ENCODE results near the gene TBC1D3B. TPM values are rescaled to one million over a fixed set of nuclear protein-coding genes. Genes with fewer than 3 reads are reported as not detected.
"Not testable (repeated sequence)": the region's sequence is repeated elsewhere in the genome, so short reads cannot be mapped to it uniquely, and the experiment has no call there.

The TBC1D3B gene
- total RNA-seq: not detected

DNA sequence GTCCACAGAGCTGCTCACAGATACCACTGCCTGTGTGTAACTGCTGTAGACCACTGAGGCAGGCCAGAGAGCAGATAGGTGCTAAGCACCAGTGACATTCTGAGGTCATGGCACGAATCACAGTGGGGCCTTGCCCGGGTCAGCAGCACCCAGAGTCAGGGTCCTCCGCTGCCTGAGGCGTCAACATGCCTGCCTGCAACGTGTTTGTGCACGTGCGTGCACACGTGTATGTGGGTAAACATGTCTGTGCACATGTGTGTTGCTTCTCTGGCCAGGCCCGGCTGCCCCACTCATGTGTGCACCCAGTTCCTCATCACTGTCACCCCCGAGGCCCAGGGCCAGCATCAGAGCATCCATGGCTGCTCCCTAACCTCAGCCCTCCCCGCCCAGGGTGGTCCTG, at the start of gene TBC1D3B:
TBC1D3B (minus strand) TSS at position 101 of the 400 bp plus-strand sequence. CDS start 1,586 bp downstream, outside the sequence.
- ATAC-seq; H3K36me3 ChIP-seq (replicated peaks in 1 of 2; ENCODE audit: insufficient read depth in 1 of 2, low read depth in 2 of 2); H3K4me1 ChIP-seq; H3K9me3 ChIP-seq; intact Hi-C loops (cut with DNase I); H3K4me3 ChIP-seq; H3K27me3 ChIP-seq; H3K27ac ChIP-seq; DNase-seq: not testable (repeated sequence)
- WGBS, 2 donors: 80% methylated on average over 1 of the region's 11 CpGs; no CpG with 5 or more reads in 1 of the 2 donors

DNA sequence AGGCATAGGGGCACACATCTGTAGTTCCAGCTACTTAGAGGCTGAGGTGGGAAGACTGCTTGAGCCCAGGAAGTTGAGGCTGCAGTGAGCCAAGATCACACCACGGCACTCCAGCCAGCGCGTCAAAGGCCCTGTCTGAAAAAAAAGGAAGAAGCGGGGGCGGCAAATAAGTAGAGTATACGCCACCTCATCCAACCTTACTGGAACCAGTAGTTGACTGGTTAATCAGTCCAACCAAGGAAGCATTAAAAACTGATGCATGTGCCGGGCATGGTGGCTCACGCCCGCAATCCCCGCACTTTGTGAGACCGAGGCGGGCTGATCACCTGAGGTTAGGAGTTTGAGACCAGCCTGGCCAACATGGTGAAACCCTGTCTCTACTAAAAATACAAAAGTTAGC, 46.5 kb upstream of the TBC1D3B start:
- H3K27ac ChIP-seq; H3K36me3 ChIP-seq (replicated peaks in 1 of 2; ENCODE audit: insufficient read depth in 1 of 2, low read depth in 2 of 2); DNase-seq; ATAC-seq; H3K9me3 ChIP-seq; H3K27me3 ChIP-seq; intact Hi-C loops (cut with DNase I); H3K4me1 ChIP-seq; H3K4me3 ChIP-seq: not testable (repeated sequence)
- 85 to 94% methylated on average over 12 of the region's 12 CpGs for WGBS, 2 donors

DNA sequence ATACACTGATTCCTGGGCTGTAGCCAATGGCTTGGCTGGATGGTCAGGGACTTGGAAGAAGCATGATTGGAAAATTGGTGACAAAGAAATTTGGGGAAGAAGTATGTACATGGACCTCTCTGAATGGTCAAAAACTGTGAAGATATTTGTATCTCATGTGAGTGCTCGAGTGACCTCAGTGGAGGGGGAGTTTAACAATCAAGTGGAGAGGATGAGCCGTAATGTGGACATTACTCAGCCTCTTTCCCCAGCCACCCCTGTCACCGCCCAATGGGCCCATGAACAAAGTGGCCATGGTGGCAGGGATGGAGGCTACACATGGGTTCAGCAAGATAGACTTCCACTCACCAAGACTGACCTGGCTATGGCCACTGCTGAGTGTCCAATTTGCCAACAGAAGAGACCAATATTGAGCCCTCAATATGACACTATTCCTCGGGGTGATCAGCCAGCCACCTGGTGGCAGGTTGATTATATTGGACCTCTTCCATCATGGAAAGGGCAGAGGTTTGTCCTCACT, 45.2 kb upstream of the TBC1D3B start:
- H3K4me1 ChIP-seq; H3K36me3 ChIP-seq (replicated peaks in 1 of 2; ENCODE audit: insufficient read depth in 1 of 2, low read depth in 2 of 2); H3K4me3 ChIP-seq; ATAC-seq; H3K9me3 ChIP-seq; H3K27me3 ChIP-seq; intact Hi-C loops (cut with DNase I); DNase-seq; H3K27ac ChIP-seq: not testable (repeated sequence)
- WGBS, 2 donors: 63 to 76% methylated on average over 4 of the region's 4 CpGs

DNA sequence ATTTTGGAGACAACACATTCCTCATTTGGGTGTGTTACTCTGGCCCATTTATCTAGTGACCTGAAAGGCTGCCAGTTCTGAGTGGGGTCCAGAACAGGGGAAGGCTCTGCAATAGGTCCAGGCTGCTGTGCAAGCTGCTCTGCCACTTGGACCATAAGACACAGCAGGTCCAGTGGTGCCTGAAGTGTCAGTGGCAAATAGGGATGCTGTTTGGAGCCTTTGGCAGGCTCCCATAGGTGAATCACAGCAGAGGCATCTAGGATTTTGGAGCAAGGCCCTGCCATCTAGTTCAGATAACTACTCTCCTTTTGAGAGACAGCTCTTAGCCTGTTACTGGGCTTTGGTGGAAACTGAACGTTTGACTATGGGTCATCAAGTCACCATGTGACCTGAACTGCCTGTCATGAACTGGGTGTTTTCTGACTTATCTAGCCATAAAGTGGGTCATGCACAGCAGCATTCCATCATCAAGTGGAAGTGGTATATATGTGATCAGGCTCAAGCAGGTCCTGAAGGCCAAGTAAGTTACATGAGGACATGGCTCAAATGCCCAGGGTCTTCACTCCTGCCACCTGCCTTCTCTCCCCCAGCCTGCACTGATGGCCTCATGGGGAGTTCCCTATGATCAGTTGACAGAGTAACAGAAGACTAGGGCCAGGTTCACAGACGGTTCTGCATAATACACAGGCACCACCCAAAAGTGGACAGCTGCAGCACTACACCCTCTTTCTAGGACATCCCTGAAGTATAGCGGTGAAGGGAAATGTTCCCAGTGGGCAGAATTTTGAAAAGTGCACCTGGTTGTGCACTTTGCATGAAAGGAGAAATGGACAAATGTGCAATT, 44.5 kb upstream of the TBC1D3B start:
- H3K36me3 ChIP-seq (replicated peaks in 1 of 2; ENCODE audit: insufficient read depth in 1 of 2, low read depth in 2 of 2); H3K27ac ChIP-seq; H3K9me3 ChIP-seq; DNase-seq; ATAC-seq; H3K4me1 ChIP-seq; H3K27me3 ChIP-seq; intact Hi-C loops (cut with DNase I); H3K4me3 ChIP-seq: not testable (repeated sequence)
- WGBS, 2 donors: 57 to 60% methylated on average over 3 of the region's 3 CpGs

DNA sequence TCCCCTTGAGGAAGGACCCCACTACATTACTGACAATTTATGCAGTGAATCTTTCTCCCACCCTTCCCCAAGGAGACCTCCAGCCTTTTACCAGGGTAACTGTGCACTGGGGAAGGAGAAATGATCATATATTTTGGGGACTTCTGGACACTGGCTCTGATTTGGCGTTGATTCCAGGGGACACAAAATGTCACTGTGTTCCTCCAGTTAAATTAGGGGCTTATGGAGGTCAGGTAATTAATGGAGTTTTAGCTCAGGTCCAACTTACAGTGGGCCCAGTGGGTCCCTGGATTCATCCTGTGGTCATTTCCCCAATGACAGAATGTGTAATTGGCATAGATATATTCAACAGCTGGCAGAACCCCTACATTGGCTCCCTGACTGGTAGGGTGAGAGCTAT, 43.1 kb upstream of the TBC1D3B start:
- H3K27me3 ChIP-seq; H3K9me3 ChIP-seq; DNase-seq; H3K4me3 ChIP-seq; H3K36me3 ChIP-seq (replicated peaks in 1 of 2; ENCODE audit: insufficient read depth in 1 of 2, low read depth in 2 of 2); ATAC-seq; intact Hi-C loops (cut with DNase I); H3K27ac ChIP-seq; H3K4me1 ChIP-seq: not testable (repeated sequence)
- 79 to 88% methylated on average over 1 of the region's 1 CpG for WGBS, 2 donors

DNA sequence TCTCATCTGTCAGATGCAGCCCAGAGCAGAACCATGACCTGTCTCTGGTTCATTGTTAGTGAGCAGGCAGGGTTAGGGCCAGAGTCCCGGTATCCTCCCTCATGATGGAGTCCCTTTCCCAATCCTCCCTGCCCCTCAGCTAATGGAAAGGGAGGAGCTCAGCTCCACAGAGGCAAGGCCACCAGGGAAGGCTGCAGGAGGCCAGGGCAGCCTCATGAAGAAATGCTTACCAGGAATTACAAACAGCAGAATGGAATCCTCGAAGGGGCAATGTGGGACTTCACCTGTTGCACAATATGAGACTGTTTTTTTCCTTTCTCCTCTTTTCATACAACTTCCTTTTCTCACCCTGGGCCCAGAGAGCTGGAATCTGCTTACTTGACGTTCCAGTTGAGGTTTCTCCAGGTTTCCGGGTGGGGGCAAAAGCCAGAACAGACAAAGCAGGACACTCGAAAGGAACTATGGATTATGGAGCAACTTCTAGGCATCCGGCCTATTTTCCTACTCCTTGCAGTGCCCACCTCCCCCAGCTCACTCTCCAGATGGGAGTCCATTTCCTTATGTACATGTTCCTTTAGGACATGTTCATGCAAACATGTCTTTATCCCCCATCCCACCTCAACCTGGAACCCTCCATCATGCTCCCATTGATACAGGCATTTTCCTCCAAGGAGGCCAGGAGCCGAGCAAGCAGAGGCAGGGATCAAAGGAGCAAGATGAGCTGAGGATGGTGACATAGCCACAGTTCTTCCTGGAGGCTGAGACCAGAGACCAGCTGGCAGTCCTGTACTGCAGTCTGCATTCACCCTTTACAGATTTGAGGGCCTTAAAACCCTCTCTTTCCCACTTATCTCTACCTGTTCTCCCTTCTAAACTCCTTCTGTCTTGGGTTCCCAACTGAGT, 39.2 kb upstream of the TBC1D3B start:
- intact Hi-C loops (cut with DNase I); H3K4me3 ChIP-seq; H3K27me3 ChIP-seq; H3K9me3 ChIP-seq; ATAC-seq; DNase-seq; H3K36me3 ChIP-seq (replicated peaks in 1 of 2; ENCODE audit: insufficient read depth in 1 of 2, low read depth in 2 of 2); H3K27ac ChIP-seq; H3K4me1 ChIP-seq: not testable (repeated sequence)
- WGBS, 2 donors: 57 to 65% methylated on average over 7 of the region's 7 CpGs

DNA sequence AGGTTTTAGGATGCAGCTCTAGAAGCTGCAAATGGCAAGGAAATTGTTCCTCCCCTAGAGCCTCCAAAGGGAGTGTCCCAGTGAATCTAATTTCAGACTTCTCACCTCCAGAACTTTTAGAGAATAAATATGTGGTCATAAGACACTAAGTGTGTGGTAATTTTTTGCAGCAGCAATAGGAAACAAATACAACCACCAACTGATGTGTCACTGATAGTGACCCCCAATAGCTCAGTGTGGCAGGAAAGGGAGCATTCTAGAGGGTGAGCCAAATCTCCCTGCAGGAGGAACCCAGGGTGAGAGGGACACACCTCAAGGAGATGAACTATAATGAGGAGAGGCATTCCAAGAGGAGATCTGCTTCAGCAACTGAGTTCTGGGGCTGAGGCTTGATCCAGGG, 38.5 kb upstream of the TBC1D3B start:
- intact Hi-C loops (cut with DNase I): no loop called here
- no peak overlapping the region for H3K27ac ChIP-seq
- ATAC-seq (no peak), DNase-seq (no peak)
- no peak overlapping the region for H3K4me3 ChIP-seq
- H3K27me3 ChIP-seq: no peaks in the 10 kb centered on the region
- H3K9me3 ChIP-seq: no peaks in the 10 kb centered on the region
- no peaks in the 10 kb centered on the region for H3K4me1 ChIP-seq
- H3K36me3 ChIP-seq (replicated peaks in 1 of 2; ENCODE audit: insufficient read depth in 1 of 2, low read depth in 2 of 2): no peaks in the 10 kb centered on the region
- TF ChIP-seq, protein P1, sequence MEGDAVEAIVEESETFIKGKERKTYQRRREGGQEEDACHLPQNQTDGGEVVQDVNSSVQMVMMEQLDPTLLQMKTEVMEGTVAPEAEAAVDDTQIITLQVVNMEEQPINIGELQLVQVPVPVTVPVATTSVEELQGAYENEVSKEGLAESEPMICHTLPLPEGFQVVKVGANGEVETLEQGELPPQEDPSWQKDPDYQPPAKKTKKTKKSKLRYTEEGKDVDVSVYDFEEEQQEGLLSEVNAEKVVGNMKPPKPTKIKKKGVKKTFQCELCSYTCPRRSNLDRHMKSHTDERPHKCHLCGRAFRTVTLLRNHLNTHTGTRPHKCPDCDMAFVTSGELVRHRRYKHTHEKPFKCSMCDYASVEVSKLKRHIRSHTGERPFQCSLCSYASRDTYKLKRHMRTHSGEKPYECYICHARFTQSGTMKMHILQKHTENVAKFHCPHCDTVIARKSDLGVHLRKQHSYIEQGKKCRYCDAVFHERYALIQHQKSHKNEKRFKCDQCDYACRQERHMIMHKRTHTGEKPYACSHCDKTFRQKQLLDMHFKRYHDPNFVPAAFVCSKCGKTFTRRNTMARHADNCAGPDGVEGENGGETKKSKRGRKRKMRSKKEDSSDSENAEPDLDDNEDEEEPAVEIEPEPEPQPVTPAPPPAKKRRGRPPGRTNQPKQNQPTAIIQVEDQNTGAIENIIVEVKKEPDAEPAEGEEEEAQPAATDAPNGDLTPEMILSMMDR (IDR thresholded peaks at IDR 0.05): no peak
- no peak for TF ChIP-seq POLR2A (IDR thresholded peaks at IDR 0.05)

Data from body of pancreas (tissue), 4 donors.